Osteocyte (in vitro differentiated cells): ENCODE results near the gene GABRG3. TPM values are rescaled to one million over a fixed set of nuclear protein-coding genes. Genes with fewer than 3 reads are reported as not detected.

Source experiments
- DNase-seq: peaks from one replicate; pipeline ENCODE4 v3.0.0; 2021; ENCODE audit warnings: mixed read lengths; ENCODE audit not compliant: unreplicated experiment; ENCODE audit errors: extremely low spot score
- H3K27ac Mint-ChIP-seq: one replicate; pipeline ENCODE4 v1.8.0; 2021; ENCODE audit warnings: mild to moderate bottlenecking, mixed read lengths; ENCODE audit not compliant: unreplicated experiment
- H3K27me3 Mint-ChIP-seq: one replicate; pipeline ENCODE4 v1.8.0; 2021; ENCODE audit warnings: mixed read lengths; ENCODE audit not compliant: unreplicated experiment
- H3K36me3 Mint-ChIP-seq: one replicate; pipeline ENCODE4 v1.8.0; 2021; ENCODE audit warnings: mixed read lengths; ENCODE audit not compliant: unreplicated experiment
- H3K4me1 Mint-ChIP-seq: one replicate; pipeline ENCODE4 v1.8.0; 2021; ENCODE audit warnings: mixed read lengths; ENCODE audit not compliant: unreplicated experiment
- H3K4me3 Mint-ChIP-seq: one replicate; pipeline ENCODE4 v1.8.0; 2021; ENCODE audit warnings: mild to moderate bottlenecking, moderate library complexity, mixed read lengths; ENCODE audit not compliant: unreplicated experiment
- H3K9me3 Mint-ChIP-seq: one replicate; pipeline ENCODE4 v1.8.0; 2021; ENCODE audit warnings: mixed read lengths; ENCODE audit not compliant: unreplicated experiment
- CTCF ChIP-seq: fragments of 200-600 bp; sonication (generic); IDR thresholded peaks from 2 replicates; pipeline ENCODE4 v1.5.0; 2021; ENCODE audit warnings: antibody characterized with exemption, mild to moderate bottlenecking, moderate library complexity
- total RNA-seq: library from RNA; stranded (reverse); gene quantifications from 2 replicates; pipeline ENCODE4 v1.2.1, GENCODE V29; 2021

GABRG3 gene
- total RNA-seq, 1 donor from 2014 or later: 0.19 TPM

DNA sequence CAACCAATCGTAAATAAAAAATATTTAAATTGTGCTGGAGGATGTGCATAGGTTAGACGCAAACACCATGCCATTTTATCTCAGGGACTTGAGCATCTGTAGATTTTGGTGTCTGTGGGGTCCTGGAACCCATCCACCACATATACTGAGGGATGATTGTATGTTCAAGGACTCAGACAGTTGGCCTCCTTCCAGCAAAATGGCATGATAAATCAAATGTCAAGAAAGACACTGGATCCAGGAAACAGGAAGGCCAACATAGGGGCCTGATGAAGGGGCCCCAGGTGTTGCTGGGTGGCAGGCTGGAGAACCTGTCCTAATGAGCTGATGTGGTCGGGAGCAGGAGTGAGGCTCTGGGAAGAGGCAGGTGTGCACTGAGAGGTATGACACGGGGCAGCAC lies 289.5 kb downstream of the GABRG3 start:
- no peaks in the 10 kb centered on the region for H3K9me3 Mint-ChIP-seq
- no peak overlapping the region for H3K27ac Mint-ChIP-seq
- H3K36me3 Mint-ChIP-seq: no peaks in the 10 kb centered on the region
- H3K27me3 Mint-ChIP-seq: no peaks in the 10 kb centered on the region
- no peak for DNase-seq
- peaks cover 16% of the 10 kb centered on the region for H3K4me1 Mint-ChIP-seq
- no peak overlapping the region for H3K4me3 Mint-ChIP-seq
- TF ChIP-seq CTCF: no peak

GRCh38 chr15:27268923-27269322 lies 297.9 kb downstream of the GABRG3 start:
- no peaks in the 10 kb centered on the region for H3K27me3 Mint-ChIP-seq
- no peaks in the 10 kb centered on the region for H3K36me3 Mint-ChIP-seq
- no peak for TF ChIP-seq CTCF
- H3K4me3 Mint-ChIP-seq: no peak overlapping the region
- peaks cover 7% of the 10 kb centered on the region for H3K9me3 Mint-ChIP-seq
- no peak overlapping the region for H3K27ac Mint-ChIP-seq
- peaks cover 10% of the 10 kb centered on the region for H3K4me1 Mint-ChIP-seq
- no peak for DNase-seq

GRCh38 chr15:27271258-27271657 lies 300.3 kb downstream of the GABRG3 start:
- Mint-ChIP-seq H3K4me1 (no peaks in the 10 kb centered on the region), H3K27ac (no peak overlapping the region), H3K9me3 (peaks cover 7% of the 10 kb centered on the region), H3K4me3 (no peak overlapping the region), H3K27me3 (no peaks in the 10 kb centered on the region), H3K36me3 (no peaks in the 10 kb centered on the region)
- no peak for TF ChIP-seq CTCF
- DNase-seq: no peak

- no peak for DNase-seq
- H3K27ac Mint-ChIP-seq: no peak overlapping the region
- no peaks in the 10 kb centered on the region for H3K9me3 Mint-ChIP-seq
- H3K27me3 Mint-ChIP-seq: no peaks in the 10 kb centered on the region
- no peak for TF ChIP-seq CTCF
- no peaks in the 10 kb centered on the region for H3K4me1 Mint-ChIP-seq
- no peaks in the 10 kb centered on the region for H3K36me3 Mint-ChIP-seq
- H3K4me3 Mint-ChIP-seq: no peak overlapping the region
These were observed 301.4 kb downstream of the GABRG3 start for GRCh38 chr15:27272427-27272826.

- no peak overlapping the region for H3K4me3 Mint-ChIP-seq
- H3K4me1 Mint-ChIP-seq: peaks cover under 1% of the 10 kb centered on the region
- no peaks in the 10 kb centered on the region for H3K9me3 Mint-ChIP-seq
- no peak for TF ChIP-seq CTCF
- no peaks in the 10 kb centered on the region for H3K36me3 Mint-ChIP-seq
- no peak overlapping the region for H3K27ac Mint-ChIP-seq
- H3K27me3 Mint-ChIP-seq: no peaks in the 10 kb centered on the region
- no peak for DNase-seq
These were observed 302.5 kb downstream of the GABRG3 start for GRCh38 chr15:27273506-27273905.
